GM12864 (cell line): Measurements from ENCODE around the gene DDX10.

ENCODE experiments used
- DNase-seq: peaks from one replicate; pipeline ENCODE4 v3.0.0-alpha.2; 2011; ENCODE audit warnings: low read depth
- H3K4me3 ChIP-seq: 2 replicates; pipeline ENCODE4 v1.5.1; 2011; ENCODE audit warnings: mild to moderate bottlenecking, low read depth, low read length, control low read depth
- TF ChIP-seq, protein P1 (sequence below): IDR thresholded peaks from 2 replicates; pipeline ENCODE4 v1.5.1; 2011; ENCODE audit warnings: low read depth, mild to moderate bottlenecking, moderate library complexity, low read length, control low read depth, inconsistent platforms; ENCODE audit errors: missing control alignments

Gene DDX10

GRCh38 chr11:108851781-108852180, 186.9 kb downstream of the DDX10 start:
- no peak overlapping the region for H3K4me3 ChIP-seq
- TF ChIP-seq, protein P1, sequence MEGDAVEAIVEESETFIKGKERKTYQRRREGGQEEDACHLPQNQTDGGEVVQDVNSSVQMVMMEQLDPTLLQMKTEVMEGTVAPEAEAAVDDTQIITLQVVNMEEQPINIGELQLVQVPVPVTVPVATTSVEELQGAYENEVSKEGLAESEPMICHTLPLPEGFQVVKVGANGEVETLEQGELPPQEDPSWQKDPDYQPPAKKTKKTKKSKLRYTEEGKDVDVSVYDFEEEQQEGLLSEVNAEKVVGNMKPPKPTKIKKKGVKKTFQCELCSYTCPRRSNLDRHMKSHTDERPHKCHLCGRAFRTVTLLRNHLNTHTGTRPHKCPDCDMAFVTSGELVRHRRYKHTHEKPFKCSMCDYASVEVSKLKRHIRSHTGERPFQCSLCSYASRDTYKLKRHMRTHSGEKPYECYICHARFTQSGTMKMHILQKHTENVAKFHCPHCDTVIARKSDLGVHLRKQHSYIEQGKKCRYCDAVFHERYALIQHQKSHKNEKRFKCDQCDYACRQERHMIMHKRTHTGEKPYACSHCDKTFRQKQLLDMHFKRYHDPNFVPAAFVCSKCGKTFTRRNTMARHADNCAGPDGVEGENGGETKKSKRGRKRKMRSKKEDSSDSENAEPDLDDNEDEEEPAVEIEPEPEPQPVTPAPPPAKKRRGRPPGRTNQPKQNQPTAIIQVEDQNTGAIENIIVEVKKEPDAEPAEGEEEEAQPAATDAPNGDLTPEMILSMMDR, result no peak
- DNase-seq, result no peak

GRCh38 chr11:108852701-108853100, 187.8 kb downstream of the DDX10 start:
- H3K4me3 ChIP-seq, result no peak overlapping the region
- DNase-seq, result no peak
- TF ChIP-seq, protein P1, result no peak

DNA sequence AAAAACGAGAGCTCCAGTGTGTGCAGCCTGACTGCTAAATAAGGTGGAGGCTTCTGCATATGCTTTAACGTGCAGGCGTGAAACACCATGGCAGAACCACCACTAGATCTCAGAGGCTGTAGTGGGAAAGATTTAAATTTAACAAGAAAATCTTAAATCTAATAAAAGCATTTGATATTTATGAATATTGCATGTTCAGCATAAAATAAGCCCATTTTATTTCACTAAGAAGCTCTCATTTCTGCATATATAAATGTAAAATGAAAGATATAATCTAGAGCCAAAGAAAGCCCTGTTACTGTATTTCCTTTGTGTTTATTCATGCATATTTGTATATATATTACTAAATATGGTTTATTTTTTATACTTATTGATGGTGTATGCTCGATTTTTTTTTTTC, 188.3 kb downstream of the DDX10 start:
- TF ChIP-seq, protein P1, result no peak
- DNase-seq, result no peak
- H3K4me3 ChIP-seq, result no peak overlapping the region

DNA sequence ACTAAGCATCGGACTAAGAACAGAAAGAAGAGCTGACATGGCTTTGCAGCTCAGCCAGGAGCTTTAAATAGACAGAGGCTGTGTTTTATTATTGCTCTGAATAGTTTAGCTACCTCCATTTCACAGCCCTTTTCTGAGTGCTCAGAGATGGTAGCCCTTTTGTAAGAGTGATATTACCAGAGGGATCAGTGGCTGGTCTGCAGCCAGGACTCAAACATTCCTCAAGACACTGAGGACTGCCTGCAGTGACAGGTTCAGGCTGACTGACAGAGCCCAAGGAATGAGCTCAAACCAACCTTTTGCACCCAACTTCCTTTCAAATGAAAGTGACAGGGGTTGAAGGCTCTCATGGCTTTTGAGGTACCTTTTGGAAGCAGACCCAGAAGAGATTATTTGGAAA, 189.0 kb downstream of the DDX10 start:
- DNase-seq, result no peak
- peak overlapping the region; percentile 2; the same call in 1 of the 2 replicates for H3K4me3 ChIP-seq

DNA sequence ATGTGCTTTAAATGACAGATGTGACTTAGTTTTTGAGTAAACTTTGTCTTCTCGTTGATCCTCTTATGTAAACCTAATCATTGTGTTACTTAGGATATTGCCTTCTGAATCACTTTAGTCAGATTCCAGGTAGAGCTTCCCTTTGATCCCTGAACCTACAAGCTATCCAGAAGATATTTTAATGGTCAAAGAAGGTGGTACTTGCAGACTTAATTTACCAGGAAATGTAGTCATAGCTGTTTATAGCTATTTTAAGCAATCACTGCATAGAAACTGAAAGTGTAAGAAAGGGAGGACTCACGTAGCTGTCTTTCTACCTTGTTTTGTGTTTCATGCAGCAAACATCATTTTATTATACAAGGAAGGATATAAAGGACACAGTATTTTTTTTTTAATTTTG, 189.5 kb downstream of the DDX10 start:
- TF ChIP-seq, protein P1, result no peak
- DNase-seq, result peak; percentile 35
- peak overlapping the region; percentile 2; the same call in 1 of the 2 replicates for H3K4me3 ChIP-seq

More for the DNA sequence above, 189.0 kb downstream of the DDX10 start:
- TF ChIP-seq, protein P1, result no peak

DNA sequence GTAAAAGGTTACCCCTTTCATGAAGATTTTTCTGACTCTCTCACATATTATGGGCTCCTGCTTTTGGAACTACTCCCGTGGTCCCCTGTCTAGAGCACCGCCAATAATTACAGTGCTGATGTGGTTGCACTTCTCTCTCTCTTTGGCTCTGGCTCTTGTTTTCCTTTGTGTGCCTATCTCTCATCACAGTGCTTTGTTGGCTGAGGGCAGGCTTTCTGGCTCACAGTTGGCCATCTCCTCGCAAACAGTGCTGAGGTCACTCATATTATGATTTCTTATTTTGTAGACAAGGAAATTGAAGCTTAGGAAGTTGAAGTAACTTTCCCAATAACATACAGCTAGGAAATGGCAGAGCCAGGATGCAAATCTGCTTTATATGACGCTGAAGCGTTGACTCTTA, 192.5 kb downstream of the DDX10 start:
- DNase-seq, result no peak
- H3K4me3 ChIP-seq, result no peak overlapping the region
- TF ChIP-seq, protein P1, result no peak

GRCh38 chr11:108858622-108859021, 193.8 kb downstream of the DDX10 start:
- TF ChIP-seq, protein P1, result no peak
- DNase-seq, result no peak
- H3K4me3 ChIP-seq, result no peak overlapping the region
